Occipital lobe (tissue), 2 donors: ENCODE results near the gene C1GALT1. TPM values are rescaled to one million over a fixed set of nuclear protein-coding genes. Genes with fewer than 3 reads are reported as not detected.

Experiments used
- DNase-seq: peaks from one replicate; lab custom pipeline; 2025; lab: John Stamatoyannopoulos, UW
- total RNA-seq: library from RNA; depleted of rRNA; stranded (reverse); fragments of >200 nt; gene quantifications from one replicate; pipeline ENCODE4 v1.2.3, GENCODE V29; 2014

The C1GALT1 gene
- total RNA-seq, 1 donor from 2014 or later = 37.7 TPM

GRCh38 chr7:7271094-7271874 lies 88.9 kb downstream of the C1GALT1 start:
- no peak for DNase-seq

- no peak for DNase-seq
Observed at GRCh38 chr7:7272294-7272693, 90.0 kb downstream of the C1GALT1 start.

- DNase-seq = no peak
Observed at GRCh38 chr7:7274782-7275181, 92.4 kb downstream of the C1GALT1 start.

GRCh38 chr7:7276161-7276560 lies 93.8 kb downstream of the C1GALT1 start:
- no peak for DNase-seq

GRCh38 chr7:7290429-7291122 lies 108.2 kb downstream of the C1GALT1 start:
- DNase-seq = no peak

- DNase-seq = no peak
Observed at GRCh38 chr7:7292085-7292484, 109.7 kb downstream of the C1GALT1 start.

GRCh38 chr7:7292608-7293007 lies 110.3 kb downstream of the C1GALT1 start:
- no peak for DNase-seq

GRCh38 chr7:7293092-7293491 lies 110.7 kb downstream of the C1GALT1 start:
- no peak for DNase-seq

- no peak for DNase-seq
Observed at GRCh38 chr7:7294911-7295310, 112.6 kb downstream of the C1GALT1 start.
